ENCODE data around the gene FMNL2.
A peak's percentile ranks its signal among the peaks of the same experiment; 100 is the strongest.

FMNL2 gene

GRCh38 chr2:152405206-152406118 is 70.5 kb downstream of the FMNL2 start:
- no peak for DNase-seq (ENCODE audit: low spot score)

- no peak for DNase-seq (ENCODE audit: low spot score)
Measured at GRCh38 chr2:152406119-152406835, 71.3 kb downstream of the FMNL2 start.

GRCh38 chr2:152406836-152407161 is 71.8 kb downstream of the FMNL2 start:
- no peak for DNase-seq (ENCODE audit: low spot score)

- no peak for DNase-seq (ENCODE audit: low spot score)
Measured at GRCh38 chr2:152407204-152407721, 72.3 kb downstream of the FMNL2 start.

GRCh38 chr2:152407806-152408205 is 72.8 kb downstream of the FMNL2 start:
- no peak for DNase-seq (ENCODE audit: low spot score)

GRCh38 chr2:152408254-152408653 is 73.3 kb downstream of the FMNL2 start:
- no peak for DNase-seq (ENCODE audit: low spot score)

- DNase-seq (ENCODE audit: low spot score), result no peak
Measured at GRCh38 chr2:152409386-152410164, 74.6 kb downstream of the FMNL2 start.

- no peak for DNase-seq (ENCODE audit: low spot score)
Measured at GRCh38 chr2:152410165-152410597, 75.2 kb downstream of the FMNL2 start.

- no peak for DNase-seq (ENCODE audit: low spot score)
Measured at GRCh38 chr2:152411154-152411553, 76.2 kb downstream of the FMNL2 start.

GRCh38 chr2:152413228-152414030 is 78.5 kb downstream of the FMNL2 start:
- no peak for DNase-seq (ENCODE audit: low spot score)

- no peak for DNase-seq (ENCODE audit: low spot score)
Measured at GRCh38 chr2:152415231-152415642, 80.3 kb downstream of the FMNL2 start.

- DNase-seq (ENCODE audit: low spot score), result no peak
Measured at GRCh38 chr2:152415796-152416195, 80.8 kb downstream of the FMNL2 start.

- no peak for DNase-seq (ENCODE audit: low spot score)
Measured at GRCh38 chr2:152418688-152419087, 83.7 kb downstream of the FMNL2 start.

- DNase-seq (ENCODE audit: low spot score), result no peak
Measured at GRCh38 chr2:152419944-152420343, 85.0 kb downstream of the FMNL2 start.

- DNase-seq (ENCODE audit: low spot score), result peak; percentile 19
Measured at GRCh38 chr2:152420363-152420762, 85.4 kb downstream of the FMNL2 start.

- no peak for DNase-seq (ENCODE audit: low spot score)
Measured at GRCh38 chr2:152420936-152421335, 86.0 kb downstream of the FMNL2 start.

GRCh38 chr2:152421521-152422370 is 86.8 kb downstream of the FMNL2 start:
- peak; percentile 50 for DNase-seq (ENCODE audit: low spot score)

- no peak for DNase-seq (ENCODE audit: low spot score)
Measured at GRCh38 chr2:152423684-152424083, 88.7 kb downstream of the FMNL2 start.

GRCh38 chr2:152425765-152426727 is 91.1 kb downstream of the FMNL2 start:
- no peak for DNase-seq (ENCODE audit: low spot score)

Measured in hematopoietic multipotent progenitor cell treated with erythropoietin and hydrocortisone succinate and interleukin-3 and kit ligand, for 17 days (in vitro differentiated cells).